Osteocyte (in vitro differentiated cells): ENCODE measurements around the gene TUBGCP6. TPM values are rescaled to one million over a fixed set of nuclear protein-coding genes. Genes with fewer than 3 reads are reported as not detected.

ENCODE experiments used
- DNase-seq: peaks from one replicate; pipeline ENCODE4 v3.0.0; 2021; ENCODE audit warnings: mixed read lengths; ENCODE audit not compliant: unreplicated experiment; ENCODE audit errors: extremely low spot score
- H3K27ac Mint-ChIP-seq: one replicate; pipeline ENCODE4 v1.8.0; 2021; ENCODE audit warnings: mild to moderate bottlenecking, mixed read lengths; ENCODE audit not compliant: unreplicated experiment
- H3K27me3 Mint-ChIP-seq: one replicate; pipeline ENCODE4 v1.8.0; 2021; ENCODE audit warnings: mixed read lengths; ENCODE audit not compliant: unreplicated experiment
- H3K36me3 Mint-ChIP-seq: one replicate; pipeline ENCODE4 v1.8.0; 2021; ENCODE audit warnings: mixed read lengths; ENCODE audit not compliant: unreplicated experiment
- H3K4me1 Mint-ChIP-seq: one replicate; pipeline ENCODE4 v1.8.0; 2021; ENCODE audit warnings: mixed read lengths; ENCODE audit not compliant: unreplicated experiment
- H3K4me3 Mint-ChIP-seq: one replicate; pipeline ENCODE4 v1.8.0; 2021; ENCODE audit warnings: mild to moderate bottlenecking, moderate library complexity, mixed read lengths; ENCODE audit not compliant: unreplicated experiment
- H3K9me3 Mint-ChIP-seq: one replicate; pipeline ENCODE4 v1.8.0; 2021; ENCODE audit warnings: mixed read lengths; ENCODE audit not compliant: unreplicated experiment
- total RNA-seq: library from RNA; stranded (reverse); gene quantifications from 2 replicates; pipeline ENCODE4 v1.2.1, GENCODE V29; 2021
- TF ChIP-seq, protein P1 (sequence below): fragments of 200-600 bp; sonication (generic); IDR thresholded peaks from 2 replicates; pipeline ENCODE4 v1.5.0; 2021; ENCODE audit warnings: antibody characterized with exemption, mild to moderate bottlenecking, moderate library complexity

The TUBGCP6 gene
- total RNA-seq, 1 donor from 2014 or later, result 55.7 TPM

DNA sequence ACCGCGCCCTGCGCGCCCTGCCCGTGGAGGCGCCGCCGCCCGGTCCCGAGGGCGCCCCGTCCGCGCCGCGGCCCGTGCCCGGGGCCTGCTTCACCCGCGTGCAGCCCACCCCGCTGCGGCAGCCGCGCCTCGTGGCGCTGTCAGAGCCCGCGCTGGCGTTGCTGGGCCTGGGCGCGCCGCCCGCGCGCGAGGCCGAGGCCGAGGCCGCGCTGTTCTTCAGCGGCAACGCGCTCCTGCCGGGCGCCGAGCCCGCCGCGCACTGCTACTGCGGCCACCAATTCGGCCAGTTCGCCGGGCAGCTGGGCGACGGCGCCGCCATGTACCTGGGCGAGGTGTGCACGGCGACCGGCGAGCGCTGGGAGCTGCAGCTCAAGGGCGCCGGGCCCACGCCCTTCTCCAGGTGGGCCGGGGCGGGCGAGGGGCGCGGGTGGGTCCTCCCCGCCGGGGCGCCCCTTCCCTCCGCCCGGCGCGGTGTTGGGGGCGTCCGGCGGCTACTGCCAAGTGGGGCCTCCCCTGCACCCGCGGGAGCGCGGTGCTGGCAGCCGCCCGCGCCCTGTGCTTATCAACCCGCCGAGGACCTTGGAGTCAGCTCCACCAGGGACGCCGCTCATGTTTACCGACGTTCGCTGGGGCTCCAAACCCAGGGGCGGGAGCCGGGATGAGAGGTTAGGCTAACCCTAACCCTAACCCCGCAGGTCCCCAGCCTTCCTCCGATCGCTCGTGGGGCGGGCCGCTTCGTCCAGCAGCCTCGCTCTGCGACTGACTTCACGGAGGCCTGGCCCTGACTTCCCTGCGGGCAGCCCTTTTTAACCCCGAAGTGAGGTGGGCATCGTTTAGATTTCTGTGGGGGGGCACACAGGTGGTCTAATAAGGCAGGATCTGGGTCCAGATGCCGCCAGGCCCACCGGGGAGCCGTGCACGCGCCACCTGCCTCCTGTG lies 43.4 kb downstream of the TUBGCP6 start:
- no peak for DNase-seq
- TF ChIP-seq, protein P1, sequence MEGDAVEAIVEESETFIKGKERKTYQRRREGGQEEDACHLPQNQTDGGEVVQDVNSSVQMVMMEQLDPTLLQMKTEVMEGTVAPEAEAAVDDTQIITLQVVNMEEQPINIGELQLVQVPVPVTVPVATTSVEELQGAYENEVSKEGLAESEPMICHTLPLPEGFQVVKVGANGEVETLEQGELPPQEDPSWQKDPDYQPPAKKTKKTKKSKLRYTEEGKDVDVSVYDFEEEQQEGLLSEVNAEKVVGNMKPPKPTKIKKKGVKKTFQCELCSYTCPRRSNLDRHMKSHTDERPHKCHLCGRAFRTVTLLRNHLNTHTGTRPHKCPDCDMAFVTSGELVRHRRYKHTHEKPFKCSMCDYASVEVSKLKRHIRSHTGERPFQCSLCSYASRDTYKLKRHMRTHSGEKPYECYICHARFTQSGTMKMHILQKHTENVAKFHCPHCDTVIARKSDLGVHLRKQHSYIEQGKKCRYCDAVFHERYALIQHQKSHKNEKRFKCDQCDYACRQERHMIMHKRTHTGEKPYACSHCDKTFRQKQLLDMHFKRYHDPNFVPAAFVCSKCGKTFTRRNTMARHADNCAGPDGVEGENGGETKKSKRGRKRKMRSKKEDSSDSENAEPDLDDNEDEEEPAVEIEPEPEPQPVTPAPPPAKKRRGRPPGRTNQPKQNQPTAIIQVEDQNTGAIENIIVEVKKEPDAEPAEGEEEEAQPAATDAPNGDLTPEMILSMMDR, result no peak
- no peak overlapping the region for H3K27ac Mint-ChIP-seq

DNA sequence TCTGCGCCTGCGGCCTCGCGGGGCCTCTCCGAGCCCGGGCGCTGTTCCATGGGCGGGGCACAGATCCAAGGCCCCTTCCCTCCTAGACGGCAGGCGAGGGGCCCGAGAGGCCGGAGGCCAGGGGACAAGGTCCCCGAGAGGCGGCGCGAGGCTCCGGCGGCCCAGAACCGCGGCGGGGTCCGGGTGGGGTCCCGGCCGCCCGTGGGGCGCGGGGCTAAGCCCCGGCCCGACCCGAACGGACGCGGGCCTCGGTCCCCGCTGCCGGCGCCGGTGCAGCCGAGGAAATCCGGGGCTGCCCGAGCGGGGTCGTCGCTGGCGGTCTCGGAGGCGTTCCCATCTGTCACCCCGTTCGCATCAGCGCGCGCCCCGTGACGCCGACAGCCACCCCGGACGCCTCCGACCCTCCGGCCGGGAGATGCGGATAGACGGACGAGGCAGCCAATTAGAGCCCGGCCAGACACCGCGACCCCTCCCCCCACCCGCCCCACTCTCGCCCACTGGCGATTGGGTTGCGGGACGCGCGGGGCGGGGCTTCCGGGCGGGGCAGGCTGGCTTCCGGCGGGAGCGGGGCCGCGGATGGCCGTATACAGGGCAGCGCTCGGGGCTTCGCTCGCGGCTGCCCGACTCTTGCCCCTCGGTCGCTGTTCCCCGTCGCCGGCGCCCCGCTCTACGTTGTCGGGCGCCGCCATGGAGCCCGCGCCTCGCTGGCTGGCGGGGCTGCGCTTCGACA lies 44.2 kb downstream of the TUBGCP6 start, which contains the start of gene SELENOO:
Gene SELENOO, plus strand, starts transcription at position 551 of the 730 bp plus-strand sequence. Its CDS starts 26 bp downstream, at position 577.
- H3K4me1 Mint-ChIP-seq, result peaks cover 15% of the 10 kb centered on the region
- no peaks in the 10 kb centered on the region for H3K9me3 Mint-ChIP-seq
- H3K36me3 Mint-ChIP-seq, result peaks cover 14% of the 10 kb centered on the region
- peak within 1 kb of the TSS; percentile 77 for H3K4me3 Mint-ChIP-seq
- DNase-seq, result peak; percentile 96
- H3K27ac Mint-ChIP-seq, result peak within 1 kb of the TSS; percentile 27
- H3K27me3 Mint-ChIP-seq, result no peaks in the 10 kb centered on the region
- TF ChIP-seq, protein P1, result no peak

More for the DNA sequence above, 43.4 kb downstream of the TUBGCP6 start:
- Mint-ChIP-seq H3K4me1 (peaks cover 15% of the 10 kb centered on the region), H3K9me3 (no peaks in the 10 kb centered on the region), H3K36me3 (peaks cover 14% of the 10 kb centered on the region), H3K27me3 (no peaks in the 10 kb centered on the region), H3K4me3 (peak overlapping the region; percentile 77)

DNA sequence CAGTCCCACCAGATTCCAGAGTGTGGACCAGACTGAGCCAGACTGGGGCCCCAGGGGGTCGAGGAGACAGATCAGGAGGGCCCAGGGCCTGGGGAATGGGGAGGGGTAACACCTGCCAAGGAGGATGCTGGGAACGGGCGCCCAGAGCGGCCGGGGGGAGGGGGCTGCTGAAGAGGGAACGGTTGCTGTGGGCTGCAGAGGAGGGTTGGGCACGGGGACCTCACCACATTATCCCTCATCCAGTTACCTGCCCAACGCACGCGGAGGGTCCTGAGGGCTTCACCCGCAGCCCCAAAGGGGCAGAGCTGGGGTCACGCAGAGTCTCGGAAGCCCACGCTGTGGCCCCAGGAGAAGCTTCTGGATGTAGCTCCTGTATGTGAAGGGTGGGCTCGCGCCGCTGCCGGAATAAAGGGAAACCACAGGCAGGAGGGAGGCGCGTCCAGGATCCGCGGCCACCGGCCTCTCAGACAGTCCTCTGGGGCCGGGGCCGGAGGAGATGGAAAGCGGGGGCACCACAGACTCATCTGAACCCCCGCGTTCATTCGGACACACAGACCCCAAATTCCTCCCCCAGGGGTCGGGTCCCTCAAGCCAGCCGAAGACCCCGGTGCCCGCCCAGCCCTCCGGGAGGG lies 44.9 kb downstream of the TUBGCP6 start:
- TF ChIP-seq, protein P1, result no peak
- Mint-ChIP-seq H3K36me3 (peaks cover 12% of the 10 kb centered on the region), H3K4me1 (peaks cover 15% of the 10 kb centered on the region), H3K27ac (peak overlapping the region; percentile 27), H3K27me3 (no peaks in the 10 kb centered on the region), H3K4me3 (peak overlapping the region; percentile 66), H3K9me3 (no peaks in the 10 kb centered on the region)
- DNase-seq, result no peak

DNA sequence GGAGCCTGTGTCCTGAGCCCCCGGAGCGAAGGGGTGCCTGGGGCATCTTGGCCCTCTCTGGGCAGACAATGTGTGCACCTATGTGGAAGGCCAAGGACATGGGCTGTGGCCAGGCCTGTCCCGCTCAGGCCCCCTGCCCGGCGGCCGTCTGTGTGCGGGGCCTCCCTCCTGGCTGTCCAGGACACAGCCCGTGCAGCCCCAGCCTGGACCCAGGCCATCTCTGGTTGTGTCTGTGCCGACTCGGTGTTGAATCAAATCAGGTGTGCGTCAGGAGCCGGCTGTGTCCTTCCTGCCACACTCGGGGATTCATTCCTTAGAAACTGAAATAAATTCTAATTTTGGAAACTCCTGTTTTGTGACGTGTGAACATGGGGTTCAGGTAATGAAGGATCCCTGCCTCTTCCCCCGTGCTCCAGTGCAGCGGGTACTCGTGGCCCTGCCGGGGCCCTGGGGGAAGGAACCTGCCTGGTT lies 45.5 kb downstream of the TUBGCP6 start:
- H3K27ac Mint-ChIP-seq, result no peak overlapping the region
- no peaks in the 10 kb centered on the region for H3K27me3 Mint-ChIP-seq
- peak overlapping the region; percentile 66 for H3K4me3 Mint-ChIP-seq
- H3K9me3 Mint-ChIP-seq, result no peaks in the 10 kb centered on the region
- H3K4me1 Mint-ChIP-seq, result peaks cover 15% of the 10 kb centered on the region
- TF ChIP-seq, protein P1, result no peak
- DNase-seq, result no peak
- H3K36me3 Mint-ChIP-seq, result peaks cover 10% of the 10 kb centered on the region
